Gastroesophageal sphincter (tissue), 4 donors: ENCODE results near the gene XPO1. TPM values are rescaled to one million over a fixed set of nuclear protein-coding genes. Genes with fewer than 3 reads are reported as not detected.
"Not testable (repeated sequence)": the region's sequence is repeated elsewhere in the genome, so short reads cannot be mapped to it uniquely, and the experiment has no call there.

Experiments
- ATAC-seq: fragments of 150-250 bp; one replicate; pipeline ENCODE4 v1.9.1; 2016; ENCODE audit warnings: mild to moderate bottlenecking, moderate library complexity
- H3K27ac ChIP-seq, 4 donors: fragments of 200-600 bp; sonication (generic) in 3 of 4; 1 replicate in 3 of 4; 2 replicates in 1 of 4; pipeline ENCODE4 v1.5.1; 2016 to 2019
- H3K27me3 ChIP-seq: fragments of 200-600 bp; sonication (generic); one replicate; pipeline ENCODE4 v1.5.1; 2019
- H3K36me3 ChIP-seq, 2 donors: fragments of 200-600 bp; sonication (generic); one replicate each; pipeline ENCODE4 v1.5.1; 2019; ENCODE audit warnings: control low read depth in 1 of 2
- H3K4me1 ChIP-seq, 3 donors: fragments of 200-600 bp; sonication (generic); 1 replicate in 2 of 3; 2 replicates in 1 of 3; pipeline ENCODE4 v1.5.1; 2016 to 2019; ENCODE audit warnings: control low read depth in 2 of 3
- H3K4me3 ChIP-seq, 2 donors: fragments of 200-600 bp; sonication (generic); one replicate each; pipeline ENCODE4 v1.5.1; 2019; ENCODE audit warnings: mild to moderate bottlenecking in 1 of 2, moderate library complexity in 1 of 2
- H3K9me3 ChIP-seq, 3 donors: fragments of 200-600 bp; sonication (generic); one replicate each; pipeline ENCODE4 v1.5.1; 2017 to 2019; ENCODE audit warnings: control low read depth in 2 of 3
- CTCF ChIP-seq, 4 experiments: fragments of 200-600 bp in 2 of 4; fragments of 450-650 bp in 2 of 4; sonication (generic) in 1 of 4; IDR thresholded peaks; one replicate each; pipeline ENCODE4 v1.5.1; 2017 to 2019; ENCODE audit warnings: antibody characterized with exemption in 4 of 4, mild to moderate bottlenecking in 2 of 4, moderate library complexity in 2 of 4
- EP300 ChIP-seq: sonication (generic); formaldehyde crosslinking; IDR thresholded peaks from one replicate; pipeline ENCODE4 v1.6.1; 2017; ENCODE audit warnings: antibody characterized with exemption, mild to moderate bottlenecking
- POLR2A ChIP-seq, 2 donors: fragments of 450-650 bp; IDR thresholded peaks; one replicate each; pipeline ENCODE4 v1.6.1; 2017; ENCODE audit warnings: antibody characterized with exemption in 2 of 2, mild to moderate bottlenecking in 2 of 2, moderate library complexity in 1 of 2
- POLR2AphosphoS5 ChIP-seq: sonication (generic); formaldehyde crosslinking; IDR thresholded peaks from one replicate; pipeline ENCODE4 v1.6.1; 2017; ENCODE audit warnings: antibody characterized with exemption
- WGBS, 2 donors: methylation state at CpG; one replicate each; pipeline ENCODE4 v1.1.5; 2018; ENCODE audit warnings: low coverage in 1 of 2; 5-methylcytosine and 5-hydroxymethylcytosine counted together
- total RNA-seq, 4 donors: library from RNA; depleted of rRNA; stranded (reverse); fragments of >200 nt; gene quantifications; one replicate each; pipeline ENCODE4 v1.1.0, GENCODE V29; 2016

XPO1 gene, protein sequence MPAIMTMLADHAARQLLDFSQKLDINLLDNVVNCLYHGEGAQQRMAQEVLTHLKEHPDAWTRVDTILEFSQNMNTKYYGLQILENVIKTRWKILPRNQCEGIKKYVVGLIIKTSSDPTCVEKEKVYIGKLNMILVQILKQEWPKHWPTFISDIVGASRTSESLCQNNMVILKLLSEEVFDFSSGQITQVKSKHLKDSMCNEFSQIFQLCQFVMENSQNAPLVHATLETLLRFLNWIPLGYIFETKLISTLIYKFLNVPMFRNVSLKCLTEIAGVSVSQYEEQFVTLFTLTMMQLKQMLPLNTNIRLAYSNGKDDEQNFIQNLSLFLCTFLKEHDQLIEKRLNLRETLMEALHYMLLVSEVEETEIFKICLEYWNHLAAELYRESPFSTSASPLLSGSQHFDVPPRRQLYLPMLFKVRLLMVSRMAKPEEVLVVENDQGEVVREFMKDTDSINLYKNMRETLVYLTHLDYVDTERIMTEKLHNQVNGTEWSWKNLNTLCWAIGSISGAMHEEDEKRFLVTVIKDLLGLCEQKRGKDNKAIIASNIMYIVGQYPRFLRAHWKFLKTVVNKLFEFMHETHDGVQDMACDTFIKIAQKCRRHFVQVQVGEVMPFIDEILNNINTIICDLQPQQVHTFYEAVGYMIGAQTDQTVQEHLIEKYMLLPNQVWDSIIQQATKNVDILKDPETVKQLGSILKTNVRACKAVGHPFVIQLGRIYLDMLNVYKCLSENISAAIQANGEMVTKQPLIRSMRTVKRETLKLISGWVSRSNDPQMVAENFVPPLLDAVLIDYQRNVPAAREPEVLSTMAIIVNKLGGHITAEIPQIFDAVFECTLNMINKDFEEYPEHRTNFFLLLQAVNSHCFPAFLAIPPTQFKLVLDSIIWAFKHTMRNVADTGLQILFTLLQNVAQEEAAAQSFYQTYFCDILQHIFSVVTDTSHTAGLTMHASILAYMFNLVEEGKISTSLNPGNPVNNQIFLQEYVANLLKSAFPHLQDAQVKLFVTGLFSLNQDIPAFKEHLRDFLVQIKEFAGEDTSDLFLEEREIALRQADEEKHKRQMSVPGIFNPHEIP (N-terminal part only)
- 100 to 1,000 TPM in 1 of 4 donors, 10 to 100 TPM in 3; 66.5 to 102 (median 72.1) TPM for total RNA-seq

- H3K4me3 ChIP-seq: peak within 1 kb of the TSS; percentile 74 to 81
- TF ChIP-seq CTCF (IDR thresholded peaks at IDR 0.05) (peak in 1 of 4 experiments; percentile 9), POLR2AphosphoS5 (peak; percentile 98), POLR2A (IDR thresholded peaks at IDR 0.05) (peak; percentile 89 to 92), EP300 (no peak)
- H3K27me3 ChIP-seq: no peaks in the 10 kb centered on the region
- H3K9me3 ChIP-seq: no peaks in the 10 kb centered on the region
- H3K4me1 ChIP-seq: peaks cover 0 to 37% (median 12%) of the 10 kb centered on the region in 3 donors
- no peaks in the 10 kb centered on the region for H3K36me3 ChIP-seq
- peak; percentile 94 for ATAC-seq
- peak within 1 kb of the TSS; percentile 84 to 98 (median 96) for H3K27ac ChIP-seq
- 0% methylated on average over 4 of the region's 65 CpGs; no CpG with 5 or more reads in 1 of the 2 donors for WGBS, 2 donors
These were observed at the start of gene XPO1 for GRCh38 chr2:61538200-61538919. Gene XPO1, minus strand, starts transcription at chr2:61538356. Its CDS starts 4,459 bp downstream, at chr2:61533897.

DNA sequence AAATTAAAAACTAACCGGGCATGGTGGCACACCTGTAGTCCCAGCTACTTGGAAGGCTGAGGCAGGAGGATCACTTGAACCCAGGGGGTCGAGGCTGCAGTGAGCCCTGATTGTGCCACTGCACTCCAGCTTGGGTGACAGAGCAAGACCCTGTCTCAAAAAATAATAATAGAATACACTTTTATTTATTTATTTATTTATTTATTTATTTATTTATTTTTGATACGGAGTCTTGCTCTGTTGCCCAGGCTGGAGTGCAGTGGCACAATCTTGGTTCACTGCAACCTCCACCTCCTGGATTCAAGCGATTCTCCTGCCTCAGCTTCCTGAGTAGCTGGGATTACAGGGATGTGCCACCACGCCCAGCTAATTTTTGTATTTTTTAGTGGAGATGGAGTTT lies 48.8 kb upstream of the XPO1 start:
- not testable (repeated sequence) for H3K9me3 ChIP-seq, ATAC-seq, H3K4me3 ChIP-seq, H3K27me3 ChIP-seq, H3K27ac ChIP-seq, H3K36me3 ChIP-seq, H3K4me1 ChIP-seq
- 90 to 100% methylated on average over 1 to 5 of the region's 5 CpGs for WGBS, 2 donors

- no peak for TF ChIP-seq EP300
- no peaks in the 10 kb centered on the region for H3K27me3 ChIP-seq
- 43 to 69% methylated on average over 2 to 3 of the region's 3 CpGs for WGBS, 2 donors
- no peaks in the 10 kb centered on the region for H3K9me3 ChIP-seq
- no peaks in the 10 kb centered on the region for H3K4me1 ChIP-seq
- no peaks in the 10 kb centered on the region for H3K36me3 ChIP-seq
- no peak overlapping the region for H3K27ac ChIP-seq
- no peak overlapping the region for H3K4me3 ChIP-seq
- ATAC-seq: no peak
These were observed 47.2 kb upstream of the XPO1 start for GRCh38 chr2:61585383-61585782.

- H3K27me3 ChIP-seq, H3K9me3 ChIP-seq, H3K27ac ChIP-seq, H3K4me1 ChIP-seq, ATAC-seq, H3K36me3 ChIP-seq, H3K4me3 ChIP-seq: not testable (repeated sequence)
- WGBS, 2 donors: 93 to 100% methylated on average over 1 to 8 of the region's 9 CpGs
These were observed 46.2 kb upstream of the XPO1 start for GRCh38 chr2:61584368-61584767.

DNA sequence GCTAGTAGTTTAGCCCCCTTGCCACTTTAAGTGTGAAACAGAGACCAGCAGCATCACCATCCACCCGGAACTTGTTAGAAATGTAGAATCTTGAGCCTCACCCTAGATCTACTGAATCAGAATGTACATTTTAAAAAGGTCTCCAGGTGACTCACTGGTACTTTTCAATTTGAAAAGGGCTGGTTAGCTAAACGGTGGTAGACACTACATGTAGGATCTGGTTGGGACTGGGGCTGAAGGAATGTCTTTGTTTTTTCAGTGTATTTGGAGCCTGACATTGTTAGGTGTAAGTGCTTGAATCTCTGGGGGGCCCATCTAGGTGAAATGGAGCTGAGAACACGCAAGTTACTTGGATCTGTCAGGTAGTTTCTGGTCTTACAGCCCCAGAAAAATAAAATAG lies 44.0 kb upstream of the XPO1 start:
- Histone ChIP-seq H3K27ac (no peak overlapping the region), H3K4me1 (no peaks in the 10 kb centered on the region), H3K27me3 (no peaks in the 10 kb centered on the region), H3K36me3 (no peaks in the 10 kb centered on the region), H3K4me3 (no peak overlapping the region), H3K9me3 (no peaks in the 10 kb centered on the region)
- TF ChIP-seq POLR2AphosphoS5 (no peak), POLR2A (IDR thresholded peaks at IDR 0.05) (no peak), EP300 (no peak), CTCF (IDR thresholded peaks at IDR 0.05) (no peak)
- ATAC-seq: no peak
- 56 to 71% methylated on average over 3 of the region's 3 CpGs for WGBS, 2 donors

- no peaks in the 10 kb centered on the region for H3K36me3 ChIP-seq
- H3K4me1 ChIP-seq: no peaks in the 10 kb centered on the region
- H3K27ac ChIP-seq: no peak overlapping the region
- no peaks in the 10 kb centered on the region for H3K9me3 ChIP-seq
- TF ChIP-seq POLR2A (IDR thresholded peaks at IDR 0.05) (no peak), EP300 (no peak), POLR2AphosphoS5 (no peak), CTCF (IDR thresholded peaks at IDR 0.05) (no peak)
- no peak for ATAC-seq
- H3K27me3 ChIP-seq: no peaks in the 10 kb centered on the region
- no peak overlapping the region for H3K4me3 ChIP-seq
- WGBS, 2 donors: 86 to 100% methylated on average over 1 of the region's 1 CpG
These were observed 43.6 kb upstream of the XPO1 start for GRCh38 chr2:61581716-61582115.
